ENCODE measurements around the gene CYB561D1.

Gene CYB561D1

GRCh38 chr1:109508873-109509175, 14.9 kb downstream of the CYB561D1 start:
- H3K9ac ChIP-seq (ENCODE audit: low read depth in 1 of 2, low read length in 2 of 2), result peak overlapping the region; percentile 54 to 60
- H3K9me3 ChIP-seq (ENCODE audit: control insufficient read depth in 1 of 2, low read length in 2 of 2), result no peaks in the 10 kb centered on the region
- H3K27me3 ChIP-seq (ENCODE audit: control insufficient read depth in 1 of 2, insufficient read depth in 2 of 2, low read length in 2 of 2), result no peaks in the 10 kb centered on the region
- no peaks in the 10 kb centered on the region for H3K36me3 ChIP-seq (ENCODE audit: control insufficient read depth in 1 of 2, insufficient read depth in 2 of 2, low read length in 2 of 2)
- peaks cover 21 to 25% of the 10 kb centered on the region in 2 donors for H3K4me1 ChIP-seq (ENCODE audit: control insufficient read depth in 1 of 2, insufficient read depth in 2 of 2, low read length in 2 of 2)
- peak overlapping the region; percentile 76 to 81 for H3K4me3 ChIP-seq (ENCODE audit: low read depth in 1 of 2, low read length in 2 of 2)
- H3K27ac ChIP-seq (ENCODE audit: low read depth, low read length), result no peak overlapping the region

- H3K9me3 ChIP-seq (ENCODE audit: control insufficient read depth in 1 of 2, low read length in 2 of 2), result no peaks in the 10 kb centered on the region
- peaks cover 16 to 20% of the 10 kb centered on the region in 2 donors for H3K4me1 ChIP-seq (ENCODE audit: control insufficient read depth in 1 of 2, insufficient read depth in 2 of 2, low read length in 2 of 2)
- H3K27ac ChIP-seq (ENCODE audit: low read depth, low read length), result no peak within 1 kb of the TSS
- H3K4me3 ChIP-seq (ENCODE audit: low read depth in 1 of 2, low read length in 2 of 2), result peak within 1 kb of the TSS; percentile 76 to 81
- H3K27me3 ChIP-seq (ENCODE audit: control insufficient read depth in 1 of 2, insufficient read depth in 2 of 2, low read length in 2 of 2), result no peaks in the 10 kb centered on the region
- H3K36me3 ChIP-seq (ENCODE audit: control insufficient read depth in 1 of 2, insufficient read depth in 2 of 2, low read length in 2 of 2), result no peaks in the 10 kb centered on the region
- peak within 1 kb of the TSS; percentile 54 to 63 for H3K9ac ChIP-seq (ENCODE audit: low read depth in 1 of 2, low read length in 2 of 2)
Observed at GRCh38 chr1:109509176-109510134, 15.6 kb downstream of the CYB561D1 start, which contains the start of gene AMIGO1. AMIGO1 (minus strand) TSS chr1:109509727; CDS start chr1:109508912, 815 bp downstream.

GRCh38 chr1:109513110-109513710, 19.3 kb downstream of the CYB561D1 start:
- no peak overlapping the region for H3K4me3 ChIP-seq (ENCODE audit: low read depth in 1 of 2, low read length in 2 of 2)
- H3K9me3 ChIP-seq (ENCODE audit: control insufficient read depth in 1 of 2, low read length in 2 of 2), result no peaks in the 10 kb centered on the region
- H3K27me3 ChIP-seq (ENCODE audit: control insufficient read depth in 1 of 2, insufficient read depth in 2 of 2, low read length in 2 of 2), result no peaks in the 10 kb centered on the region
- no peak overlapping the region for H3K27ac ChIP-seq (ENCODE audit: low read depth, low read length)
- peaks cover 29 to 34% of the 10 kb centered on the region in 2 donors for H3K4me1 ChIP-seq (ENCODE audit: control insufficient read depth in 1 of 2, insufficient read depth in 2 of 2, low read length in 2 of 2)
- H3K36me3 ChIP-seq (ENCODE audit: control insufficient read depth in 1 of 2, insufficient read depth in 2 of 2, low read length in 2 of 2), result no peaks in the 10 kb centered on the region
- no peak overlapping the region for H3K9ac ChIP-seq (ENCODE audit: low read depth in 1 of 2, low read length in 2 of 2)

GRCh38 chr1:109514846-109515245, 21.0 kb downstream of the CYB561D1 start:
- H3K27me3 ChIP-seq (ENCODE audit: control insufficient read depth in 1 of 2, insufficient read depth in 2 of 2, low read length in 2 of 2), result no peaks in the 10 kb centered on the region
- H3K9ac ChIP-seq (ENCODE audit: low read depth in 1 of 2, low read length in 2 of 2), result no peak overlapping the region
- peaks cover 18 to 26% of the 10 kb centered on the region in 2 donors for H3K4me1 ChIP-seq (ENCODE audit: control insufficient read depth in 1 of 2, insufficient read depth in 2 of 2, low read length in 2 of 2)
- H3K36me3 ChIP-seq (ENCODE audit: control insufficient read depth in 1 of 2, insufficient read depth in 2 of 2, low read length in 2 of 2), result no peaks in the 10 kb centered on the region
- H3K9me3 ChIP-seq (ENCODE audit: control insufficient read depth in 1 of 2, low read length in 2 of 2), result no peaks in the 10 kb centered on the region
- H3K27ac ChIP-seq (ENCODE audit: low read depth, low read length), result no peak overlapping the region
- no peak overlapping the region for H3K4me3 ChIP-seq (ENCODE audit: low read depth in 1 of 2, low read length in 2 of 2)

- Histone ChIP-seq H3K4me3 (ENCODE audit: low read depth in 1 of 2, low read length in 2 of 2) (no peak overlapping the region), H3K9ac (ENCODE audit: low read depth in 1 of 2, low read length in 2 of 2) (no peak overlapping the region), H3K27me3 (ENCODE audit: control insufficient read depth in 1 of 2, insufficient read depth in 2 of 2, low read length in 2 of 2) (no peaks in the 10 kb centered on the region), H3K9me3 (ENCODE audit: control insufficient read depth in 1 of 2, low read length in 2 of 2) (no peaks in the 10 kb centered on the region), H3K27ac (ENCODE audit: low read depth, low read length) (no peak overlapping the region), H3K36me3 (ENCODE audit: control insufficient read depth in 1 of 2, insufficient read depth in 2 of 2, low read length in 2 of 2) (no peaks in the 10 kb centered on the region), H3K4me1 (ENCODE audit: control insufficient read depth in 1 of 2, insufficient read depth in 2 of 2, low read length in 2 of 2) (peaks cover 12 to 18% of the 10 kb centered on the region in 2 donors)
Observed at GRCh38 chr1:109516872-109517271, 23.0 kb downstream of the CYB561D1 start.

GRCh38 chr1:109517337-109517736, 23.4 kb downstream of the CYB561D1 start:
- Histone ChIP-seq H3K9ac (ENCODE audit: low read depth in 1 of 2, low read length in 2 of 2) (no peak overlapping the region), H3K36me3 (ENCODE audit: control insufficient read depth in 1 of 2, insufficient read depth in 2 of 2, low read length in 2 of 2) (no peaks in the 10 kb centered on the region), H3K9me3 (ENCODE audit: control insufficient read depth in 1 of 2, low read length in 2 of 2) (no peaks in the 10 kb centered on the region), H3K27ac (ENCODE audit: low read depth, low read length) (no peak overlapping the region), H3K4me3 (ENCODE audit: low read depth in 1 of 2, low read length in 2 of 2) (no peak overlapping the region), H3K27me3 (ENCODE audit: control insufficient read depth in 1 of 2, insufficient read depth in 2 of 2, low read length in 2 of 2) (no peaks in the 10 kb centered on the region), H3K4me1 (ENCODE audit: control insufficient read depth in 1 of 2, insufficient read depth in 2 of 2, low read length in 2 of 2) (peaks cover 12 to 18% of the 10 kb centered on the region in 2 donors)

- Histone ChIP-seq H3K9ac (ENCODE audit: low read depth in 1 of 2, low read length in 2 of 2) (no peak overlapping the region), H3K27ac (ENCODE audit: low read depth, low read length) (no peak overlapping the region)
Observed at GRCh38 chr1:109521002-109521951, 27.4 kb downstream of the CYB561D1 start.

GRCh38 chr1:109522026-109522425, 28.1 kb downstream of the CYB561D1 start:
- no peak overlapping the region for H3K4me3 ChIP-seq (ENCODE audit: low read depth in 1 of 2, low read length in 2 of 2)
- H3K27me3 ChIP-seq (ENCODE audit: control insufficient read depth in 1 of 2, insufficient read depth in 2 of 2, low read length in 2 of 2), result no peaks in the 10 kb centered on the region

More at GRCh38 chr1:109521002-109521951, 27.4 kb downstream of the CYB561D1 start:
- no peaks in the 10 kb centered on the region for H3K27me3 ChIP-seq (ENCODE audit: control insufficient read depth in 1 of 2, insufficient read depth in 2 of 2, low read length in 2 of 2)
- peaks cover 11 to 12% of the 10 kb centered on the region in 2 donors for H3K4me1 ChIP-seq (ENCODE audit: control insufficient read depth in 1 of 2, insufficient read depth in 2 of 2, low read length in 2 of 2)
- no peaks in the 10 kb centered on the region for H3K36me3 ChIP-seq (ENCODE audit: control insufficient read depth in 1 of 2, insufficient read depth in 2 of 2, low read length in 2 of 2)
- no peaks in the 10 kb centered on the region for H3K9me3 ChIP-seq (ENCODE audit: control insufficient read depth in 1 of 2, low read length in 2 of 2)
- H3K4me3 ChIP-seq (ENCODE audit: low read depth in 1 of 2, low read length in 2 of 2), result no peak overlapping the region

GRCh38 chr1:109523706-109524105, 29.8 kb downstream of the CYB561D1 start:
- H3K4me3 ChIP-seq (ENCODE audit: low read depth in 1 of 2, low read length in 2 of 2), result no peak overlapping the region
- no peaks in the 10 kb centered on the region for H3K27me3 ChIP-seq (ENCODE audit: control insufficient read depth in 1 of 2, insufficient read depth in 2 of 2, low read length in 2 of 2)
- H3K4me1 ChIP-seq (ENCODE audit: control insufficient read depth in 1 of 2, insufficient read depth in 2 of 2, low read length in 2 of 2), result no peaks in the 10 kb centered on the region
- no peak overlapping the region for H3K27ac ChIP-seq (ENCODE audit: low read depth, low read length)
- no peaks in the 10 kb centered on the region for H3K9me3 ChIP-seq (ENCODE audit: control insufficient read depth in 1 of 2, low read length in 2 of 2)
- no peaks in the 10 kb centered on the region for H3K36me3 ChIP-seq (ENCODE audit: control insufficient read depth in 1 of 2, insufficient read depth in 2 of 2, low read length in 2 of 2)
- H3K9ac ChIP-seq (ENCODE audit: low read depth in 1 of 2, low read length in 2 of 2), result no peak overlapping the region

More at GRCh38 chr1:109522026-109522425, 28.1 kb downstream of the CYB561D1 start:
- peaks cover 6% of the 10 kb centered on the region in 2 donors for H3K4me1 ChIP-seq (ENCODE audit: control insufficient read depth in 1 of 2, insufficient read depth in 2 of 2, low read length in 2 of 2)
- H3K9me3 ChIP-seq (ENCODE audit: control insufficient read depth in 1 of 2, low read length in 2 of 2), result no peaks in the 10 kb centered on the region
- no peak overlapping the region for H3K9ac ChIP-seq (ENCODE audit: low read depth in 1 of 2, low read length in 2 of 2)
- no peak overlapping the region for H3K27ac ChIP-seq (ENCODE audit: low read depth, low read length)
- no peaks in the 10 kb centered on the region for H3K36me3 ChIP-seq (ENCODE audit: control insufficient read depth in 1 of 2, insufficient read depth in 2 of 2, low read length in 2 of 2)
